Naive thymus-derived CD4-positive, alpha-beta T cell (primary cell): Measurements from ENCODE around the gene SEMA4C. TPM values are rescaled to one million over a fixed set of nuclear protein-coding genes. Genes with fewer than 3 reads are reported as not detected.

Experiments used
- ATAC-seq: fragments of 150-1000 bp; cut with Tn5 transposase; 2 replicates; pipeline ENCODE4 v1.10.0; 2021; ENCODE audit warnings: mild to moderate bottlenecking, moderate library complexity
- CTCF ChIA-PET: fragments of 350-600 bp; sonication (Branson Sonifier 250); formaldehyde crosslinking; loops from one replicate; lab custom pipeline; 2021; ENCODE audit warnings: antibody characterized with exemption; lab: Charles Lee
- POLR2A ChIA-PET: fragments of 350-600 bp; sonication (Branson Sonifier 250); formaldehyde crosslinking; loops from one replicate; lab custom pipeline; 2021; ENCODE audit warnings: antibody characterized with exemption, inconsistent platforms; lab: Charles Lee
- DNase-seq, 9 donors: peaks; one replicate each; pipeline versions ENCODE4 v3.0.0 to v3.0.0-alpha.2; 2020 to 2022; ENCODE audit warnings: mixed read lengths in 1 of 9
- H3K27ac ChIP-seq: one replicate; pipeline ENCODE4 v1.7.0; 2013; ENCODE audit warnings: mild to moderate bottlenecking, low read depth, low read length, moderate library complexity
- H3K27me3 ChIP-seq, 2 donors: one replicate each; pipeline ENCODE4 v1.7.0; 2013; ENCODE audit warnings: low read length in 2 of 2, mild to moderate bottlenecking in 2 of 2, moderate library complexity in 2 of 2; ENCODE audit not compliant: control insufficient read depth in 2 of 2, insufficient read depth in 2 of 2
- H3K36me3 ChIP-seq, 3 experiments: 1 replicate in 2 of 3; 2 replicates in 1 of 3; pipeline ENCODE4 v1.7.0; 2013; ENCODE audit warnings: low read length in 3 of 3, mild to moderate bottlenecking in 3 of 3, moderate library complexity in 1 of 3; ENCODE audit not compliant: insufficient read depth in 3 of 3, control insufficient read depth in 2 of 3
- H3K4me1 ChIP-seq, 2 donors: one replicate each; pipeline ENCODE4 v1.7.0; 2013; ENCODE audit warnings: low read length in 2 of 2, mild to moderate bottlenecking in 2 of 2, moderate library complexity in 1 of 2; ENCODE audit not compliant: control insufficient read depth in 2 of 2, insufficient read depth in 2 of 2
- H3K4me3 ChIP-seq: 2 replicates; pipeline ENCODE4 v1.7.0; 2013; ENCODE audit warnings: mild to moderate bottlenecking, low read length
- H3K9me3 ChIP-seq, 3 experiments: 1 replicate in 2 of 3; 2 replicates in 1 of 3; pipeline ENCODE4 v1.7.0; 2013; ENCODE audit warnings: low read length in 3 of 3; ENCODE audit not compliant: control insufficient read depth in 2 of 3
- H3K27ac Mint-ChIP-seq, 9 donors: one replicate each; pipeline ENCODE4 v1.8.0; 2020 to 2022; ENCODE audit warnings: mixed read lengths in 9 of 9, mild to moderate bottlenecking in 8 of 9, moderate library complexity in 5 of 9, inconsistent platforms in 2 of 9
- H3K27me3 Mint-ChIP-seq, 5 donors: one replicate each; pipeline ENCODE4 v1.8.0; 2021 to 2022; ENCODE audit warnings: mixed read lengths in 5 of 5, mild to moderate bottlenecking in 1 of 5
- H3K36me3 Mint-ChIP-seq, 5 donors: one replicate each; pipeline ENCODE4 v1.8.0; 2020 to 2022; ENCODE audit warnings: mixed read lengths in 5 of 5, mild to moderate bottlenecking in 3 of 5, inconsistent platforms in 1 of 5
- H3K4me1 Mint-ChIP-seq, 7 donors: one replicate each; pipeline ENCODE4 v1.8.0; 2020 to 2022; ENCODE audit warnings: mixed read lengths in 7 of 7, mild to moderate bottlenecking in 3 of 7, inconsistent platforms in 1 of 7
- H3K4me3 Mint-ChIP-seq, 10 donors: one replicate each; pipeline ENCODE4 v1.8.0; 2020 to 2022; ENCODE audit warnings: mild to moderate bottlenecking in 10 of 10, mixed read lengths in 10 of 10, moderate library complexity in 6 of 10, inconsistent platforms in 2 of 10
- H3K9me3 Mint-ChIP-seq, 11 donors: one replicate each; pipeline ENCODE4 v1.8.0; 2020 to 2022; ENCODE audit warnings: mixed read lengths in 11 of 11, mild to moderate bottlenecking in 4 of 11, inconsistent platforms in 1 of 11, moderate library complexity in 1 of 11
- intact Hi-C, 2 donors: fragments of 100-400 bp; cut with micrococcal nuclease; formaldehyde crosslinking; loops; one replicate each; pipeline ENCODE4 v1.15.1; 2023
- polyA plus RNA-seq, 2 donors: library from polyadenylated mRNA; unstranded; fragments of 300-500 nt; fragmentation: Illumina TruSeq; gene quantifications; one replicate each; pipeline ENCODE4 v1.2.3, GENCODE V29; 2021
- total RNA-seq, 6 experiments: library from RNA in 5 of 6; stranded (reverse) in 5 of 6; gene quantifications; 1 replicate in 5 of 6; 2 replicates in 1 of 6; pipeline ENCODE4 v1.2.3 and lab custom pipeline; 2021 to 2026

The SEMA4C gene
- total and polyA plus RNA-seq, 7 experiments from 2014 or later, result 3.1 to 74.7 (median 34.4) TPM

- no peak for DNase-seq
- ChIA-PET CTCF (interaction anchor here (1.6 kb wide), 1 partner anchor 49 kb away, joined by 3 read pairs; no protein-coding TSS in a partner anchor), POLR2A (interaction anchor here (0.8 to 4.0 kb wide), 6 partner anchors 9 to 49 kb away, joined by 3 to 17 read pairs (median 4); partner anchors contain the start of gene ANKRD39)
- H3K4me3 Mint-ChIP-seq, result no peak overlapping the region
- H3K27ac Mint-ChIP-seq, result peak overlapping the region in 5 of 9 donors; percentile 18 to 78 (median 69)
- no peaks in the 10 kb centered on the region for H3K36me3 ChIP-seq
- ATAC-seq, result no peak
- no peaks in the 10 kb centered on the region for H3K36me3 Mint-ChIP-seq
- no peak overlapping the region for H3K4me3 ChIP-seq
- H3K27me3 Mint-ChIP-seq, result peaks cover 0 to 13% (median 0%) of the 10 kb centered on the region in 5 donors
- peaks cover 13 to 51% (median 36%) of the 10 kb centered on the region in 7 donors for H3K4me1 Mint-ChIP-seq
- intact Hi-C loops, result no loop called here
- peaks cover 0 to 2% (median 0%) of the 10 kb centered on the region in 11 donors for H3K9me3 Mint-ChIP-seq
- peaks cover 3 to 16% of the 10 kb centered on the region in 2 donors for H3K4me1 ChIP-seq
- no peaks in the 10 kb centered on the region for H3K9me3 ChIP-seq
- no peak overlapping the region for H3K27ac ChIP-seq
- no peaks in the 10 kb centered on the region for H3K27me3 ChIP-seq
Measured at GRCh38 chr2:96875498-96876268, 5.8 kb upstream of the SEMA4C start.

GRCh38 chr2:96874198-96874831 is 4.4 kb upstream of the SEMA4C start:
- peak overlapping the region; percentile 9 for H3K27ac ChIP-seq
- H3K9me3 ChIP-seq, result no peaks in the 10 kb centered on the region
- intact Hi-C loops, result no loop called here
- H3K36me3 Mint-ChIP-seq, result peaks cover 0 to 1% (median 0%) of the 10 kb centered on the region in 5 donors
- H3K9me3 Mint-ChIP-seq, result no peaks in the 10 kb centered on the region
- peak overlapping the region in 1 of 10 donors; percentile 22 for H3K4me3 Mint-ChIP-seq
- H3K27me3 ChIP-seq, result no peaks in the 10 kb centered on the region
- H3K4me1 Mint-ChIP-seq, result peaks cover 16 to 52% (median 39%) of the 10 kb centered on the region in 7 donors
- ATAC-seq (peak; percentile 14), DNase-seq (no peak)
- no peaks in the 10 kb centered on the region for H3K36me3 ChIP-seq
- no peak overlapping the region for H3K4me3 ChIP-seq
- peaks cover 7 to 20% of the 10 kb centered on the region in 2 donors for H3K4me1 ChIP-seq
- H3K27ac Mint-ChIP-seq, result peak overlapping the region in 6 of 9 donors; percentile 18 to 91 (median 64)
- CTCF ChIA-PET, result interaction anchor here (0.6 to 1.6 kb wide), 3 partner anchors 11 to 50 kb away, joined by 3 read pairs; no protein-coding TSS in a partner anchor
- peaks cover 0 to 15% (median 0%) of the 10 kb centered on the region in 5 donors for H3K27me3 Mint-ChIP-seq
- POLR2A ChIA-PET, result interaction anchor here (0.5 to 4.0 kb wide), 9 partner anchors 12 to 1816 kb away, joined by 3 to 17 read pairs (median 3); partner anchors contain the start of gene ANKRD39

GRCh38 chr2:96873651-96874096 is 3.8 kb upstream of the SEMA4C start:
- H3K27ac ChIP-seq, result no peak overlapping the region
- no peak for ATAC-seq
- POLR2A ChIA-PET, result interaction anchor here (0.5 to 4.0 kb wide), 9 partner anchors 14 to 1817 kb away, joined by 3 to 17 read pairs (median 3); partner anchors contain the start of gene ANKRD39
- no peaks in the 10 kb centered on the region for H3K36me3 ChIP-seq
- CTCF ChIA-PET, result interaction anchor here (0.6 to 1.4 kb wide), 4 partner anchors 16 to 105 kb away, joined by 3 read pairs; partner anchors contain the start of gene ANKRD39
- Mint-ChIP-seq H3K9me3 (no peaks in the 10 kb centered on the region), H3K27me3 (peaks cover 0 to 15% (median 0%) of the 10 kb centered on the region in 5 donors), H3K36me3 (peaks cover 0 to 1% (median 0%) of the 10 kb centered on the region in 5 donors), H3K4me1 (peaks cover 16 to 52% (median 39%) of the 10 kb centered on the region in 7 donors), H3K4me3 (peak overlapping the region in 1 of 10 donors; percentile 45), H3K27ac (peak overlapping the region in 4 of 9 donors; percentile 38 to 73 (median 60))
- DNase-seq, result no peak
- no peak overlapping the region for H3K4me3 ChIP-seq
- no peaks in the 10 kb centered on the region for H3K9me3 ChIP-seq
- no peaks in the 10 kb centered on the region for H3K27me3 ChIP-seq
- H3K4me1 ChIP-seq, result peaks cover 7 to 20% of the 10 kb centered on the region in 2 donors
- intact Hi-C loops, result no loop called here

- DNase-seq, result no peak
- H3K27me3 ChIP-seq, result no peaks in the 10 kb centered on the region
- Mint-ChIP-seq H3K4me1 (peaks cover 20 to 53% (median 41%) of the 10 kb centered on the region in 7 donors), H3K27ac (peak overlapping the region in 6 of 9 donors; percentile 38 to 79 (median 58)), H3K9me3 (no peaks in the 10 kb centered on the region), H3K27me3 (peaks cover 0 to 15% (median 0%) of the 10 kb centered on the region in 5 donors), H3K4me3 (peak overlapping the region in 1 of 10 donors; percentile 45), H3K36me3 (peaks cover 0 to 1% (median 0%) of the 10 kb centered on the region in 5 donors)
- no peak overlapping the region for H3K4me3 ChIP-seq
- H3K27ac ChIP-seq, result no peak overlapping the region
- ChIA-PET POLR2A (interaction anchor here (0.5 to 4.0 kb wide), 8 partner anchors 10 to 98 kb away, joined by 3 to 17 read pairs (median 3); partner anchors contain the start of gene ANKRD39), CTCF (interaction anchor here (0.7 to 1.4 kb wide), 4 partner anchors 15 to 81 kb away, joined by 3 read pairs; partner anchors contain the start of gene ANKRD39)
- no peaks in the 10 kb centered on the region for H3K9me3 ChIP-seq
- intact Hi-C loops, result no loop called here
- ATAC-seq, result no peak
- H3K4me1 ChIP-seq, result peaks cover 11 to 25% of the 10 kb centered on the region in 2 donors
- no peaks in the 10 kb centered on the region for H3K36me3 ChIP-seq
Measured at GRCh38 chr2:96872591-96873349, 2.9 kb upstream of the SEMA4C start.

- DNase-seq, result peak; percentile 45 to 76 (median 72)
- Mint-ChIP-seq H3K4me3 (peak overlapping the region; percentile 83 to 96 (median 88)), H3K9me3 (no peaks in the 10 kb centered on the region), H3K36me3 (peaks cover 0 to 8% (median 0%) of the 10 kb centered on the region in 5 donors), H3K4me1 (peaks cover 29 to 67% (median 55%) of the 10 kb centered on the region in 7 donors), H3K27me3 (peaks cover 0 to 15% (median 0%) of the 10 kb centered on the region in 5 donors), H3K27ac (peak overlapping the region; percentile 81 to 98 (median 91))
- H3K27me3 ChIP-seq, result no peaks in the 10 kb centered on the region
- H3K27ac ChIP-seq, result peak overlapping the region; percentile 85
- peak overlapping the region; percentile 52 for H3K4me3 ChIP-seq
- ATAC-seq, result peak; percentile 73
- CTCF ChIA-PET, result interaction anchor here (0.6 to 1.9 kb wide), 7 partner anchors 13 to 339 kb away, joined by 3 to 12 read pairs (median 4); partner anchors contain the start of gene ANKRD39
- H3K36me3 ChIP-seq, result peaks cover 0 to 15% (median 0%) of the 10 kb centered on the region in 3 experiments
- peaks cover 24 to 38% of the 10 kb centered on the region in 2 donors for H3K4me1 ChIP-seq
- POLR2A ChIA-PET, result interaction anchor here (0.7 to 5.9 kb wide), 24 partner anchors 9 to 92 kb away, joined by 3 to 76 read pairs (median 3); partner anchors contain the start of gene ANKRD39
- intact Hi-C loops, result loop anchor here (1.0 to 2.0 kb wide), 7 partner anchors 12 to 92 kb away; partner anchors contain the start of gene ANKRD39 (in 1 of the 2)
- H3K9me3 ChIP-seq, result no peaks in the 10 kb centered on the region
Measured at GRCh38 chr2:96870626-96871255, 861 bp upstream of the SEMA4C start.
